GM18526 (cell line): Measurements from ENCODE around the gene ZBTB5.

Experiments
- POLR2A ChIP-seq: IDR thresholded peaks from 3 replicates; pipeline ENCODE4 v1.6.1; 2011; ENCODE audit not compliant: insufficient read length; ENCODE audit errors: extremely low read depth

ZBTB5 gene

DNA sequence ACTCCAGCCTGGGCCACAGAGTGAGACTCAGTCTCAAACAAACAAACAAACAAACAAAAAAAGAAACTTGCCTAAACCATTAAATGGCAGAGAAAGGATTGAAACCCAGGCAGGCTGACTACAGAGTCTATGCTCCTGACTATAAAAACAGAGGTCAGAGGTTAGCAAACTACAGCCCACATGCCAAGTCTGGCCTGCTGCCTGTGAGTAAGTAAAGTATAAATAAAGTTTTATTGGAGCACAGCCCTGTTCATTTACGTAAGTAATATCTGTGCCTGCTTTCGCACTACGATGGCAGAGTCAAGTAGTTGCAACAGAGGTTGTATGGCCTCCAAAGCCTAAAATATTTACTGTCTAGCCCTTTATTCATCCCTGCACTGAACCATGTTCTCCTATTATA is 32.1 kb upstream of the ZBTB5 start:
- TF ChIP-seq POLR2A, result no peak

DNA sequence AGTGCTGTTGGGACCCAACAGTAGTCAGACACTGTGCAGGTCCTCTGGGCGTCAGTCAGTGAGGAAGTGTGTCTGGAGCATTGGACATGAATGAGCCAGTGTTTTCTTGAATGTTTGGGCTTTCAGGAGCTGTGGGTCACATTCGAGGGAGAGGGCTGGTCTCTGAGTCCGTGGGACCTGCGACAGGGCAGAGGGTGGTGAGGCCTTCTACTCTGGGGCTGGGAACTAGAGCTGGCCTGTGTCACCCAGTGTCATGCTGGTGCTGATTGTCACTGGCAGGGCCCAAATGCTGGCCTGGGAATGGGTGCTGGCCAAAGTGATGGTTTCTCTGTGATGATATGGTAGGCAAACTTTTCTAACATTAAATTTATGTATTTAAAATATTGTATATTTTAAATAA is 30.8 kb upstream of the ZBTB5 start:
- TF ChIP-seq POLR2A, result no peak

DNA sequence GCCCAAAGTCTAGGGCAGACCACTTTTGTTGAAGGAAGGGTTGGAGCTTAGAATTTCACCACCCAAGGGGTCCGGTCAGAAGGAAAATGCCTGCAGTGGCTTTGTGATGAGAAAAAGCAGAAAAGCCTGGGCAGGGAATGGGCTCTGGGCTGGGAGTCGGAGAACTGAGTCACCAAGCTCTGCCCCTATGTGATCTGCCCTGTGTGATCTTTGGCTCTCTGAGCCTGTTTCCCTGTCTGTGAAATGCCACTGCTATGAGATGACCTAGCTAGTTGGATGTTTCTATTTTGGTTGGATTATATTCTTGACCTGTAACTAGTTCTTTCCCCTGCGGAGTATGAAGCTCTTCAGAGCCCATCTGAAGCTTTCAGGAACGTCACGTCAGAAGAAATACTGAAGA is 30.3 kb upstream of the ZBTB5 start:
- no peak for TF ChIP-seq POLR2A

DNA sequence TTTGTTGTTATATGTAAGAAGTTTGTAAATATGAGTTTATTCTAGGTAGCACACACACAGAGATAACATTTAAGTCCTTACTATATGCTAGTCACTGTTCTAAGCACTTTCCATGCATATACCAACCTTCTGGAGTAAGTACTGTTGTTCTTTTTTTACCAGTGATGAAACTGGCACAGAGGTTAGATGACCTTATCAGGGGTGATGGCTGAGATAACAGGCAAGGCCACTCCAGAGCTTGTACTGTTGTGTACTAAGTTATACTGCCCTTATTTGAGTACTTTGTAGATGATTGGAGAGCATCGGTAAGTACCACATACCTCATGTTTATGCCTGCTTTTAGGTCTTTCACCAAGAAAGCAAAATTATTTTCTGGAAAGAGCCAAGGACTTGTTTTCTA is 26.7 kb upstream of the ZBTB5 start:
- TF ChIP-seq POLR2A, result no peak

DNA sequence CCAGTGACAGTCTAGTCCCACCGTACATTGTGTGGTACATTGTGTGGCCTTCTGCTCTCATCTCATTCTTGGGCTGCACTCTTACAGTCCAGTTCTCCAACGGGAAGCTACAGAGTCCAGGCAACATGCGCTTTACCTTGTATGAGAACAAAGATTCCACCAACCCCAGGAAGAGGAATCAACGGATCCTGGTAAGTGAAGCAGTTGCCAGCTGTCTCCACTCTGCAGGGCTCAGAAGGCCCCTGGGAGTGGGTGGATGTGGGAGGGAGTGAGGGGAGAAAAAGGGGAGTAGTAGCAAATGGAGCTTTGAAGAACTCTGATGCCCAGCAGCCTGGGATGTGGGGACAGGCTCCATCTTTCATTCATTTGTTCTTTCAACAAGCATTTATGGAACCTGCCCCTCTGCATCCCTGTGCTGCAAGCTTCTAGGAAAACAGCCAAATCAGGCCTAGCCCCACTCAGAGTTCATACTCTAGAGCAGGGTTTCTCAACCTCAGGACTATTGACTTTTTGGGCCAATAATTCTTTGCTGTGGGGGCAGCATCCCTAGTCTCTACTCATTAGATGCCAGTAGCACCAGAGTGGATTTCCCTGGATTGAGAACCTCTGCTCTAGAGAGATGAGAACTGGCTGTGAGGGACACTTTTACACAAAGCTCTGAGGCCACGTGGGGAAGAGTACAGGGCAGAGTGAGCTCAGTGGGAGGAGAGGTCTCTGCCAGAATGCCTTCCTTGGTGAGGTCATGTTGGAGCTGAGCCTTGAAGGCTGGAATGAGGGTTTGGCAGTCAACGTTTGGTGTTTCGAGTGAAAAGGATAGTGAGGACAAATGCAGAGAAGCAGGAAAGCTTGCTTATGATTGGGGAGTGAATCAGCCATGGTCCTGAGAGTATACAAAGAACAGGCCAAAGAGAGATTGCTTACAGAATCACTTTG is 21.6 kb upstream of the ZBTB5 start:
- TF ChIP-seq POLR2A, result no peak

DNA sequence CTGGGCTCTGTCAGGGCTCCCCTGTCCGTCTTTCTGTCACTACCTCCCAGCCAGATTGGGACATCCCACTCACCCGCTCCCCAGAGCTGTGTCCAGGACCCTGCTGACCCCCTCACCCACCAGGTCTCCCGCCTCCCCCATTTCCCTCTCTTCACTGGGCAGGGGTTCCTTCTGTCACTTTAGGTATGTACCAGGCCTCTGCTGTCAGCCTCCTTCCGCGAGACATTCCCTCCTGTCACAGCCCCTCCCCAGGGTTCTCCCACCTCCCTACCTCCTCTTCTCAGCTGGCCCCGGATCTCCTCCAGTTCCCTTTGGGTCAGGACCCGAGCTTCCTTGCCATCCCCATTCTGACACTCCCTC is 21.0 kb upstream of the ZBTB5 start:
- no peak for TF ChIP-seq POLR2A

DNA sequence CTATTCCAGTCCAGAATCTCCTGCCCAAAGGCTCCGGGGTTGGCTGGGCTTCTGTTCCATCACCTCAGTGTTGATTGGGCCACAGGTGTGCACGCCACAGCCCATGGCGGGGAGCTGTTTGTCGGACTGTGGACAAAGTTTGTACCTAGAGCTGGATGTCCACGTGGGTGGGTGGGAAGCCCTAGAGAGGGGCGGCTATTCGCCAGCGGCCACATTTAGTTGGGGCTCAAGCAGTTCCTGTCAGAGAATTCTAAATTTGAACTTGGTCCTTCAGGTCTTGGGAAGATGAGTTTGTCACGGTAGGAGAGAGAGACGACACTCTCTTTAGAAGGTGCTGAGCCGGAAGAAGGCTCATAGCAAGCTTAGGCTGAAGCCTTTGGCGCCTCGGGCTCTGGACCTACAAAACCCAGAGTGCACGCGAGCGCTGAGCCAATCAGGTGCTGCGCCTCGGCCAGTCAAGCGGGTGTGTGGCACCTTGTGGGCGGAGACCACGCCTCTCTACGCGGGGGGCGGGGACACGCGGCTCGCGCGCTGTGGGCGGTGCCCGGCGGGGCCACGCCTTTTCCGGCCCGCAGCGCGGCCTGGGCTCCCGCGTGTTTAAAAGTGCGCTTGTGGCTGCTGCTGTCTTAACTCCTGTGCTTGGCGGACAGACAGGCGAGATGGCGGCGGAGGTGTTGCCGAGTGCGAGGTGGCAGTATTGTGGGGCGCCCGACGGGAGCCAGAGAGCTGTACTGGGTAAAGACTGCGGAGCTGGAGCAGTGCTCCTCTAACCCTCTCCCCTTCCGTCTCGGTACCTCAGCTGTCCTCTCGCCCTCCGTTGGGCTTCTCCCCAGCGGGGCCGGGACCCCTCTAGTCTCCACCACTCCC is 20.4 kb upstream of the ZBTB5 start, which contains the start of gene POLR1E:
POLR1E (plus strand) TSS at position 560 of the 867 bp plus-strand sequence; CDS start at position 660, 100 bp downstream.
- TF ChIP-seq POLR2A, result peak; percentile 95

DNA sequence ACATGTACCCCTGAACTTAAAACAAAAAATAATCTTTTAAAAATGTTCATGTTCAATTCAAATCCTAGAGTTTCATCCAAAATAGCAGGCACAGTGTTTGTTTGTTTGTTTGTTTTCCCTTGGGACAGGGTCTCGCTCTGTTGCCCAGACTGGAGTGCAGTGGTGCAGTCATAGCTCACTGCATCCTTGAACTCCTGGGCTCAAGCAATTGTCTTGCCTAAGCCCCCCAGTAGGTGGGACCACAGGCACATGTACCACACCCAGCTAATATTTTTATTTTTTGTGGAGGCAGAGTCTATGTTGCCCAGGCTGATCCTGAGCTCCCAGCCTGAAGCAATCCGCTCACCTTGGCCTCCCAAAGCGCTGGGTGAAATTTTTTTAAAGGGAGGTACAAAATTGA is 15.5 kb upstream of the ZBTB5 start:
- TF ChIP-seq POLR2A, result no peak

DNA sequence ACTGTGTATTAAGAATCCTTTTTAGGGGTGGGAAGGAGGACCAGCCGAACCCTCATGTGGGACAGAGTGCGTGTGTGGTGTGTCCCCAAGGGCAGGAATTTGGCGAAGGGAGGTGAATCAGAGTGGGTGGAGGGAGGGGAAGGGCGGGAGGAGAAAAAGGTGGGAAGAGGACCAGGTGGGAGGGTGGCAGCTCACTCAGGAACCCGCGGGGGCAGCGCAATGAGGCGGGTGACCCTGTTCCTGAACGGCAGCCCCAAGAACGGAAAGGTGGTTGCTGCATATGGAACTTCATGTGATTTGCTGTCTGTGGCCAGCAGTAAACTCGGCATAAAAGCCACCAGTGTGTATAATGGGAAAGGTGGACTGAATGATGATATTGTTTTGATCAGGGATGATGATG is 11.7 kb upstream of the ZBTB5 start:
- TF ChIP-seq POLR2A, result no peak

DNA sequence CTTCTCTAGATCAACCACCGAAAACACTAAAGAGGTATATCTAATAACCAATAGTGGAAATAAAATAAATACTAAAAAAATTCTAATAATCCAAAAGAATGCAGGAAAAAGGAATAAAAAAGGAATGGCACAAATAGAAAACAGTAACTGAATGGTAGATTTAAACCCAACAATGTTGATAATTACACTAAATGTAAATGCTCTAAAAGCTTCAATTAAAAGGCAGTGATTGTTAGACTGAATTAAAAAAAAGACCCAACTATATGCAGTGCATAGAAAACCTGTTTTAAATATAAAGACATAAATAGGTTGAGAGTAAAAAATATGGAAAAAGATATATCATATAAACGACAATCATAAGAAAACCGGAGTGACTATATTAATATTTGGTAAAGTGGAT is 9.2 kb upstream of the ZBTB5 start:
- no peak for TF ChIP-seq POLR2A

DNA sequence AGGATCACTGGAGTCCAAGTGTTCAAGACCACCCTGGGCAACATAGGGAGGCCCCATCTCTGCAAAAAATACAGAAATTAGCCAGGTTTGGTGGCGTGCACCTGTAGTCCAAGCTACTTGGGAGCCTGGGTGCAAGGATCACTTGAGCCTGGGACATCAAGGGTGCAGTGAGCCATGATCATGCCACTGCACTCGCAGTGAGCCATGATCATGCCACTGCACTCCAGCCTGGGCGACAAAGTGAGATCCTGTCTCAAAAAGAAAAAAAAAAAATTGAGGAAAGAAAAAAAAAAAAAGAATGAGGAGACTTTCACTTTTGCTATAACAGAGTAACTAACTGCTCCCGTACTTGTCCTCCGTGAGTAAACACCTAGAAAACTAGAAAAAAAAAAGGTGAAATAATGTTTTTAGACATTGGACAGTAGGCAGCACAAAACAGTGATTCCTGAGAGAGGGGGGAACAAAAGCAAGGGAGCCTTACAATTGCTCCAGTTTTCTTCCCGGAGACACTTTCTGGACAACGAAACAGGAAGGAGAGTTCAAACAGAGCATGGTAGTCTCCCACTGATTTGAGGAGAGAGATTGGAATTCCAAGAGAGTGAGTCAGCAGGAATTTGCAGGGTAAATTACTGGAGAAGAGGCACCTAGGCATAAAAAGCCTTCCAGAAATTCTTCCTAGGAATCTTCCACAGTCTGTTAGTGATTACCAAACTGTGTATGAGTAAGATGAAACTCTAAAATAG is 6.9 kb upstream of the ZBTB5 start:
- no peak for TF ChIP-seq POLR2A

DNA sequence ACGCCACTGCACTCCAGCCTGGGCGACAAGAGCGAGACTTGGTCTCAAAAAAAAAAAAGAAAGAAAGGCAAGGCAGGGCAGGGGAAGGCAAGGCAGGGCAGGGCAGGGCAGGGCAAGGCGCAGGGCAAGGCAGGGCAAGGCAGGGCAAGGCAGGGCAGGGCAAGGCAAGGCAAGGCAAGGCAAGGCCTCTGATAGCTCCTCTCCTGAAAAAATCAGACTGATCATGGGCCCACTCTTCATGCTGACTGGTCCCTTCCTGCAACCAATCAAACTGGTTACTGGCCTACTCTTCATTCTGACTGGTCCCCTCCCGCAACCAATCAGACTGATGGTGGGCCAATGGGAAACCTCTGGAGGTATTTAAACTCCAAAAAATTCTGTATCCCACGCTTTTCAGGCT is 3.4 kb upstream of the ZBTB5 start:
- TF ChIP-seq POLR2A, result no peak

DNA sequence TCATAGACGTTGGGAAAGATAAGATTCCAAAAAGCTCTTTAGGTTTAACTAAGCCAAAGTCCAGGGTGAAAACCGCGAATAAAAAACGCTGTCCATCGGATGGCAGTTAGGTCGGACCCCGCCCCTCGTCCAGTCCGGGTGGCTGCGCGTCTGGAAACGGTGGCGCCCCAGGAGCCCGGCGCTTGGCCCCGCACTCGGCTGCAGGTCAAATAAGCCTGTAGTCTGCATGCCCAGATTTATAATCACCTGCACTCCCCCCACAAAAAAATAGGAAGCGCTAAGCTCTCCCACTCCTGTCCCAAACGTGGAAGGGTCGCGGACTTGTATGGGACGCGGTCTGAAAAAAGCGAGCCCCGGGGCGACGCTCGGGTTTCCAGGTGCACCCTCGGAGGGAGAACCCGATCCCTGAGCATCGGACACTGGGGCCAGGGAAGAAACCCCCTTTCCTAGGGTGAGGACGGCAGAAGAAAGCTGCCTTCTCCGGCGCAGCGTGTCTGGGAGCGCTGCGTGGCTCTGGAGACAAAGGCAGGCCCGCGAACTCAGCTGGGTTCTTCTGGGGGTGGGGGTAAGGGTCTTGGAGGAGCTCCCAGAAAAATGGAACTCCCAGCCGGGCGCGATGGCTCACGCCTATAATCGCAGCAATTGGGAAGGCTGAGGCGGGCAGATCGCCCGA is 923 bp upstream of the ZBTB5 start:
- no peak for TF ChIP-seq POLR2A

DNA sequence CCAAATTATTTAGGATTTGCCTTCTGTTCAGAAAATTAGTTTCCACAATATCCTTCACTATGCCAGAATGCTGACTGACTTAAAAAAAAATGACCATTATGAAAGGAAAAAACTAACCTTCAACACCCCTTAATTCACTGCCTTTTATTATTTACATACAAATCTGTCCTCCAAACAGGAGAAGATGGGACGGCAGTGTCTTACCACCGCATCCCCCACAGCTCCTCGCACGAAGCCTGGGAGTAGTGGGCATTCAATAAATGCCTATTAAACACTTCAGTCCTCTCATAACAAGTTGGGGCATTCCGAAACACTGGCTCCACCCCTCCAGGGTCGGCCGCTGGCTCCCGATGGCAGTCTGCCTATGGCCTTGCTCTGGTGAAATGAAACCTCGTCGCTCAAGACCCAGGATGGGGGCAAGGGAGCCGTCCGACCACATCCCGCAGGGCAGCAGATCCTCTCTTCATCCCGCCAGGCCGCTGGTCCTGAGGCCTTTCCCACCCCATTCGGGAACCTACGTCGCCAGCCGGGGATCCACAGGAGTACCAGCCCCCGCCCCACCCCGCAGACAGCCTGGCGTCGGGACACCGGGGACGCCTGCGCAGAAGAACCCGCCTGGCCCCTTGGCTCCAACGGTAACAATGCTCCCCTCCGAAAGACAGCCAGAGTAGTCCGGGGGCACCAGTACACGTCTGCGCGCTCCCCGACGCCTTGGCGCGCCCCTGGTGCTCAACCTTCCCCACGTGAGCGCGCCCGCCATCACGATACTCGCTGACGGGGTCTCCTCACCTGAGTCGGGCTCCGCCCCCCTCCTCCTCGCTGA is 613 bp downstream of the ZBTB5 start:
- TF ChIP-seq POLR2A, result peak; percentile 51
